NOMO-1 treated with dmso at 0.1 percent for 144 hours (cell line): Measurements from ENCODE around the gene NSUN4.
"Not testable (repeated sequence)": the region's sequence is repeated elsewhere in the genome, so short reads cannot be mapped to it uniquely, and the experiment has no call there.

ENCODE experiments used
- DNase-seq: peaks from one replicate; lab custom pipeline; 2025; ENCODE audit not compliant: unreplicated experiment; lab: John Stamatoyannopoulos, UW

The NSUN4 gene

DNA sequence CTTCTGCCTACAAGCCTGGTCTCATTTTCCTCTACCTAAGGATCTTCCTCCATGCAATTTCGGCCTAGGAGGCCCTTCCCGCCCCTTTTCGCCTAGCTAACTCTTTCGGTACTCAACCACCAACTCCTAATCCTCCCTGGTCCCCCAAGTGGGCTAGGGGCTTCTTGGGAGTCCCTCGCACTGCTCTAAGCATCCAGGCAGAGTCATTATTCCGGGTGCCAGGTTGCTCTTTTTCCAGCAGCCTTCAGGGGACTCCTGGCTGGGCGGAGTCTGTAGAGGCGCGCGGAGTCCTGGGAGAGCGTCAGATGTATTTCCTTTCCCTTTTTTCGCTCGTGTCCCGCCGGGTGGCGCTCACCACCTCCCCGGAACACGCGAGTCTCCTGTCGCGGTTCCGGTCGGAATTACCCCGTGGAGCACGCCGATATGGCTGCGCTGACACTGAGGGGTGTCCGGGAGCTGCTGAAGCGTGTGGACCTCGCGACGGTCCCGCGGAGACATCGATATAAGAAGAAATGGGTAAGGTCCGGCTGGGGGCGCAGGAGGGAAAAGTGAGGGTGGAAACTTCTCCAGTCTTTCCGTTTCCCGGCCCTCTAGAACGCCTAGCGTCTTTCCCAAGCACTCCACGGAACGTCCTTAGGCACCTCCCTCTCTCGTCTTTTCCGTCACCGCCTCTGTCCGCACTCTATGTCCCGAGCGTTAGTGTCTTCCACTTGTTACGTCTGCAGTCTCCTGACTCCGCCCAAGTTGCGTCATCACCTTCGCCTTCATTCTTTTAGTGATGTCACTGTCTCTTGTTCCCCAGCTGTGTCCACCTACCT is at the start of gene NSUN4:
NSUN4 (plus strand) TSS at position 404 of the 818 bp plus-strand sequence; CDS start at position 424, 20 bp downstream.
- peak; percentile 88 for DNase-seq

DNA sequence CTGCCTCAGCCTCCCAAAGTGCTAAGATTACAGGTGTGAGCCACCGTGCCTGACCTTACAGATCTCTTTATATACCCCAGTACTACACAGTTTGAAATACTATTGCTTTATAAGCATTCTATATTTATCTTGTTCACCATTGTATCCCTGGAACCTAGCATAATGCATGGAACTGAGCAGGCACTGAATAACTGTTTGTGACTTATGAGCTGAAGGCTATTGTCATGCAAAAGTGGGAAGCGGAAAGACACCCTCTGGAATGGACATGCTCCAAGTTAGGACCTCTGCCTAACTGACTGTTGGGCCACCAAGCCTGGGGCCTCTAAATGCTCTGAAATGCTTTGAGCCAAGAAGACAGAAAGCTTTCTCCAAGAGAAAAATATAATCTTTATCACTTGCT is 45.3 kb upstream of the NSUN4 start:
- DNase-seq, result no peak

DNA sequence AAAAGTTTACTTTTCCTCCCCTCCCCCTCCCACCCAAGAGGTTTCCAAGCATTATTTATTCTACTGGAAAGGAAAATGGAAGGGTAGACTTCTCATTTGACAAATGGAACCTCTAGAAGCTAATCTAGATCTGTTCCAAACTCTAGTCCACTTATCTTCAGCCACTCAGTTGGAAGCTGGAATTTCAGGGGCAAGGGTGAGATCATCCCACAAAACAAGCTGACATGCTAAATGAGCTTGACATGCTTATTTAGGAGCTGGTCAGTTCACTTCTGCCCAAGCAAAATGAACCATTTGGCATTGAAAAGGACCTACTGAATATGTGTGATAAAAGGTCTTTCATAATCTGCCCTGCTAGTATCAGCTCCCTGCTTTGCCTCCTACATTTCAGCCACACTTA is 42.2 kb upstream of the NSUN4 start:
- no peak for DNase-seq

DNA sequence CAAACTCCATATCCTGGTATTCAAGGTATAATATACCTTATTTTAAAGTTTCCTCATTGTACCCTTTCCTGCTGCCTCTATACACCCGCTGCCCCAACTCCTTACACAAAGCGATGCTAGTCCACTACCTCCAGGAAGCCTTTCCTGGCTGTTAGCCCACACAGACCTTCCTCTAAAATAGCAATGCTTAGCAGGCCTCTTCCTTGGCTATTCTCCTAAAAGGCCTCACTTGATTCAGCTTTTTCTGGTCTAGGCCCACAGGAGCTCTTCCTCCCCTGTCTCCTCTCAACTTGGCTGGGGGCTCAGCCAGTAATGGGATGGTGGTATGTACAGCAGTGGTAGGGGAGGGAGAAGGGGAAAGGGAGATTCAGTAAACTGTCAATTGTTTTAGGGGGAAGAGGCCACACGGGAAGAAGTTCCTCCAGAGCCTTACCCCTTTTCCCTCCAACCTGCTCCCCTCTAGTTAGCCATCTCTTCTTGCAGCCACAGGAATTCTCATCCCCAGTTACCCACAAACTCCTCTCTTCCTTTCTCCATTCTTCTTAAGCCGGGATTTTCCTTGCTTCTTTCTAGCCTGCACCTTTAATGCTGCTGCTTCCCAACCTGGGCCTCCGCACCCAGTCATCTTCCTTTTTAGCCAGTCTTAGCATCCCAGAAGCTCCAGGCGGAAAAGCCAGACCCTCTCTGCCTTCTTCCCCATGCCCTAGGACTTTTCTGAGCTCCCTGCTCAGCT is 39.8 kb upstream of the NSUN4 start:
- DNase-seq, result no peak

DNA sequence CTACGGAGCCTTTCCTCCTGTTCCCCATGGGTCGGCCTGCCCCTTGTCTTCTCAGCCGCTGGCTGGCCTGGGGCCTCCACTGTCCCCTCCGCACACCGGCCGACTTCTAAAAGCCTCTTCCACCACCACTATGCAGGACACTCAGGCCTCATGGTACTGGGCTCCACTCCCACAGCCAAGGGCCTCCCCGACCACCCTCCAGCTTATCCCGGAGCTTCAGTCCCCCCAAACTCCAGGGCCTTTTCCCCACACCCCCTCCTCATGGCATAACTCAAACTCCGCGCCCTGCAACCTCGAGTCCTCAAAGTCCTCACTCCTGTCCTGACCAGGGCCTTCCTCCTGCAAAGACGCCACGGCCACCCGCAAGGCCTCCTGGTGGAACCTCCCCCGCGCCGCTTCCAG is 39.2 kb upstream of the NSUN4 start:
- DNase-seq, result no peak

DNA sequence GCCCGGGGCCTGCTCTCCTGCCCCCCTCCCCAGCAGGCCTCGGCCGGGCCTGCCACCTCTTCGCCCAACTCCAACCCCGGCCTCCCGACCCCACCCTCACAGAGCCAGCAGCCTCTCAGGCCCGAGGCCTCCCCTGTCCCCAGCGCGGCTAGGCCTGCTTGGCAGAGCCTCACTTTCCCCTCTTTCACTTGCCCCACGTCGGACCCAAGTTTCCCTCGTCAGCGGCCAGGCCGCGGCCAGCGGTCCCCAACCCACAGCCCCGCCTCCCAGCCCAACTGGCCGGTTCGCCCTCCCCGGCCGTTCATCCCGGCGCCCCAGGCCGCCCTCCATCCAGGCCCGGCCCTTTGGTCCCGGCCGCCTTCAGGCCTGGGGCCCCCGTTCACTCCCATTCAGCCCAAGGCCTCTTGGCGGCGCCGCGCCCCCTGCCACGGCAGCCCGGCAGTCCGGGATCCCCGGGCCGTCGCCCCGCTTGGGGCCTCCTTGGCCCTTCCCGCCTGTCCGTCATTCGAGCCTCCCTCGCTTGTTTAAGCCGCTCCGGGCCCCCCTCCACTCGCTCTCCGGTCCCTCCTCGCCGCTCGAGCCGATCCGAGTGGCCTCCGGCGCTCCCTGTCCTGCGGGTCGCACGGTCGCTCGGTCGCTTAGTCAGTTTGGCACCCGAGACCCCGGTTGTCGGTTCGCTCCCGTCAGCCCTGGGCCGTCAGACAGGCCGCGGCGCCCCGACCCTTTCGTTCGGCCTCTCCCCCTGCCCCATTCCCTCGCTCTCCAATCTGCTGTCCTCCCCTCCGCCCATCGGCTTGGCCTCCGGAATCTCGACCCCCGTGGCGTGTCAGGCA is 38.6 kb upstream of the NSUN4 start:
- peak; percentile 47 for DNase-seq

DNA sequence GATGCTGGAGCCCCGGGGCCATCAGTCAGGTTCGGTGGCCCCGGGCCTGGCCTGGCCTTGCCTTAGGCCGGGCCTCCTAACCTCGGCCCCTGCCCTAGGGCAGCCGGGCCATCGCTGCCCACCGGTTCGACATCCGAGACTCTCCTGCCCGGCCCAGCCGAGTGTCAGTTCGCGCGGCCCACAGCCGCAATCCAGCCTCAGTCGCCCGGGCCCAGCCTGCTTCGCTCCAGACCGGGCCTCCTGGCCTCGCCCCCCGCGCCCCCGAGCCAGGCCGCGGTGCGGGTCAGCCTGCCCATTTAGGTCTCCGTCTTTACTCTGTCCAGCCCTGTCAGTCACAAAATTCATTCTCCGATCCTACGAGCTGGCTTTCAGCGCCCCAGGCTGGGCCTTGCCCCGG is 38.0 kb upstream of the NSUN4 start:
- peak; percentile 51 for DNase-seq

DNA sequence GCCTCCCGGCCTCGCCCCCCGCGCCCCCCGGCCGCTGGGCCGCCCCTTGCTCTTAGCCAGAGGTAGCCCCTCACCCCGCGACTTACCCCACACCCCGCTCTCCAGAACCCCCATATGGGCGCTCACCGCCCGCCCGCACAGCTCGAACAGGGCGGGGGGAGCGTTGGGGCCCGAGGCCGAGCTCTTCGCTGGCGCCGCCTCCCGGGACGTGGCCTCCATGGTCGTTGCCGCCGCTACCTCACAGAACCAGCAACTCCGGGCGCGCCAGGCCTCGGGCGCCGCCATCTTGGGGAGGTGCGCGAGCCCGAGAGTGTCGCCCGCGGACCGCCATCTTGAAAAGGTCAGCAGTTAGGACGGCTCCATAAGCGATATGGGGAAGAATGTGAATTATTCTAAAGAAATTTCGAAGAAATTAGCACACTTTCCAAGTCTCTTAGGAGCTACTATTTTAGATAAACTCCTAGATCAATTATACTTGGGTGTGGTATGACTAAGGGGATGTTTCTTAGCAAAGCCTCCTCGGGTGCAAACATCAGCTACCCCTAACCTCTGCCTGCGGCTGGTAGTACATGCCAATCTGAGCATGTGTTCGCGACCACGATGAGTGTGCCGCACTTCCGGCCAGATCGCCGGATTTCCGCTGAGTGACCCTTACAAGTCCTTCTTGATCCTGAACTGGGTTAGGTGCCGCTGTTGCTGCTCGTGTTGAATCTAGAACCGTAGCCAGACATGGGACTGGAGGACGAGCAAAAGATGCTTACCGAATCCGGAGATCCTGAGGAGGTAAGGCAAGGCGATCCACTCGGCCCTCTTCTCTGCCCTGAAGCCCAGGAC is 37.4 kb upstream of the NSUN4 start, which contains the start of the genes LRRC41 and UQCRH:
LRRC41 (minus strand) TSS at position 579 of the 834 bp plus-strand sequence; CDS start at position 285, 294 bp downstream.
UQCRH (plus strand) TSS at position 661 of the 834 bp plus-strand sequence; CDS start at position 730, 69 bp downstream.
- DNase-seq, result peak; percentile 91

DNA sequence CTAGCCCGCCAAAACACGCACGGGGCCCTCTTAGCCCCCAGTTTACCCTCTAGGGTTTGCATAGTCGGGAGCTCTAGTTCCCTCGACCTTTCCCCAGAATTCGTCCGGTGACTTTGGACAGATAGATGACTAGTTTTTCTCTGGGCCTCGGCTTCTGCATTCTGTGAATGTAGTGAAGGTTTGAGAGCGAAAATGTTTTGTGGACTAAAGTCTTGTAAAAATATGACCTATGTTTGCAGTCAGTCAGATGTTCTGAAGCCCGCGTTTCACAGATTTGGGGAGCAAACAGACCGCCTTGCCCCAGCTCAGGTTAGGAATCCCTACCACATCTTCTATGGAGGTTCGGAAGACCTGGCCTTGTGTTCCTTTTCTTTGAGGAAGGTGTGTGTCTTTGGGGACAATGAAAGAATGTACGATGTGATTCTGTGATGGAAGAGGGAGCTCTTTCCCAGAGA is 36.7 kb upstream of the NSUN4 start:
- DNase-seq, result no peak

DNA sequence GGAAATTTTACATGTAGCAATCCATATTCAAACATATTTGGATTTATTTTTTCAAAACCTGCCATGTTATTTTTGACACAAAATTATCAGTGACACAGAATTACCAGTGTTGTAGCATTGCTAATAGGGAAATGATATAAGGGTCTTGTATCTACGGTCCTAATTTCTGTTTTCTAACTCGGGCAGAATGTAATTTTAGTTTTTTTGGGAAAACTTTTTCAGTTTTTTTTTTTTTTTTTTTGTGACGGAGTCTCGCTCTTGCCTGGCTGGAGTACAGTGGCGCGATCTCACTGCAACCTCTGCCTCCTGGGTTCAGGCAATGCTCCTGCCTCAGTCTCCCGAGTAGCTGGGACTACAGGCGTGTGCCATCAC is 34.5 kb upstream of the NSUN4 start:
- no peak for DNase-seq

DNA sequence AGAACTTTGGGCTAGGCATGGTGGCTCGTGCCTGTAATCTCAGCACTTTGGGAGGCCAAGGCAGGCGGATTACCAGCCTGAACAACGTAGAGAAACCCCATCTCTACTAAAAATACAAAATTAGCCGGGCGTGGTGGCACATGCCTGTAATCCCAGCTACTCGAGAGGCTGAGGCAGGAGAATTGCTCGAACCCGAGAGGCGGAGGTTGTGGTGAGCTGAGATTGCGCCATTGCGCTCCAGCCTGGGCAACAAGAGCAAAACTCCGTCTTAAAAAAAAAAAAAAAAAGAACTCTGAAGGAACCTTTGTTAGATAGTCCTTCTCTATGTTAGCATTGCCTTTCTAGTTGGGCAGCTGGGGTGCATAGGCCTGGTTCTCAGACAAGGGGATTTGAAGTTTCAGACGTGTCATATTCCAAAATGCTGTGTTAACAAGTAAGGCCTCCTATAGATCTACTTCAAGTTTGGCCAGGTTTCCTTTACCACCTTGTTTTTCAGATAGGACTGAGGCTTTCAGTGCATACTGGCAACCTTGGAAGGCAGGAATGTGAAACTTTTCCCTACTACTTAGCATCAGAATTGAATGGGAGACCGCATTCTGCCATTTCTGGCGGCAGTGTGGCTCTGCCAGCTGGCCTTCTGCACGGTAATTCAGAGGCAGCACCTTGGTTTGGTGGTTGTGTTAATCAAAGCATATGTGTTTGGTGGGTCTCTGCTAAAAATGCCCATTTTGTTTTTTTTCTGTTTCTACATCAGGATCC is 31.0 kb upstream of the NSUN4 start:
- DNase-seq, result no peak

DNA sequence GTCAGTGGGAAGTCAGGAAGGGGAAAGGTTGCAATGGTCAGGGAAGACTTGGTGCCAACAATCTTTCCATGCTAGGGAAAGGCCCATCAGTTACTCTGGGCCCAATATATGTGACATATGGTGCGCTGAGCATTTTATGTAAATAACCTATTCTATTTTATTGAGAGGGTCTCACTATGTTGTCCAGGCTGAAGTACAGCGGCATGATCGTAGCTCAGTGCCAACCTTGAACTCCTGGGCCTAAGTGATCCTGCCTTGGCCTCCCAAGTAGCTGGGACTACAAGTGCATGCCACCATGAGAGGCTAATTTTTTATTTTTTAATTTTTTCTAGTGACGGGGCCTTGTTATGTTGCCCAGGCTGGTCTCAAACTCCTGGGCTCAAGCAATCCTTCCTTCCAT is 30.3 kb upstream of the NSUN4 start:
- DNase-seq, result no peak

DNA sequence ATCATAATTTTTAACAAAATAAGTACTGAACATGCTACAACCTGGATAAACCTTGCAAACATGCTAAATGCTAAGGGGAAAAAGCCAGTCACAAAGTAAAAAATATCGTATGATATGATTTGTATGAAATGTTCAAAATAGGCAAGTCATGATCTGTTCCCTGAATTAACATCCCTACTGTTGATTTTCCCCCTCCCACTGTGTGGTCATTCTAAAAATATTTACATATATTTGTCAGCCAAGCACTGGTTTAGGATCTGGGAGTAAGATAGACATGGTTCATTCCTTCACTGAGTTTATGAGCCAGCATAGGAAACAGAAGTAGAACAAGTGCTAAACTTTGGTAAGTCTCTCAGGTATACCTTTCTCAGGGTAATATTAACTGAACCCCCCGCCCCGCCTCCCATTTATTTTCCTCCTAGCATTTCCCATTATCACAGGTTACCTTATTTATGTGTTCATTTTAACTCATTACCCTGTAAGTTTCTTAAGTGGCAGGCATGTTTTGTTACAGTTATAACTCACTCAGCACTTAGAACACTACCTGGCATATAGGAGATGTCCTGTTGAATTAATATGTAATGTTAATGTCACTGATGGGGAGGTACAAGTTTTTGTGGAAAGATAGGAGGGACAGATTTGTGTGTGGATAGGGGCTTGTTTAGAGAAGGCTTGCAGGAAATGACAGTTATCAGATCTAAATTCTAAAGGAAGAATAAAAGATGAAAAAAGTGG is 24.8 kb upstream of the NSUN4 start:
- DNase-seq, result no peak

DNA sequence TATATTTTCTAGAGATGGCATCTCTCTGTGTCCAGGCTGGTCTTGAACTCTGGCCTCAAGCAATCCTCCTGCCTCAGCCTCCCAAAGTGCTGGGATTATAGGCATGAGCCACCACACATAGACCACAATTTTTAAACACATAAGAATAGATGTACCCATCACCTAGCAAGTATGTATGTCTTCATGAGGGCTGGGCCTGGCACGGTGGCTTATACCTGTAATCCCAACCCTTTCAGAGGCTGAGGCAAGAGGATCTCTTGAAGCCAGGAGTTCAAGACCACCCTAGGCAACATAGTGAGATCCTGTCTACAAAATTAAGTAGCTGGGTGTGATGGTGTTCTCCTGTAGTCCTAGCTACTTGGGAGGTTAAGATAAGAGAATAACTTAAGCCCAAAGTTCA is 23.3 kb upstream of the NSUN4 start:
- DNase-seq, result no peak

DNA sequence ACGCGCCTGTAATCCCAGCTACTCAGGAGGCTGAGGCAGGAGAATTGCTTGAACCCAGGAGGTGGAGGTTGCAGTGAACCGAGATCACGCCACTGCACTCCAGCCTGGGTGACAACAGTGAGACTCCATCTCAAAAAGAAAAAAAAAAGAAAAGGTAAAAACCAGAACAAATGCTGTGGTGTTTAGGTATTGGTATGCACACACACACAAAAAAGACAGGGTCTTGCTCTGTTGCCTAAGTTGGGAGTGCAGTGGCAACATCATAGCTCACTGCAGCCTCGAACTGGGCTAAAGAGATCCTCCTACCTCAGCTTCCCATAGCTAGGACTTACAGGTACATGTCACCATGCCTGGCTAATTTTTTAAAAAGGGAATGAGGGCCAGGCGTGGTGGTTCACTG is 21.3 kb upstream of the NSUN4 start:
- not testable (repeated sequence) for DNase-seq

DNA sequence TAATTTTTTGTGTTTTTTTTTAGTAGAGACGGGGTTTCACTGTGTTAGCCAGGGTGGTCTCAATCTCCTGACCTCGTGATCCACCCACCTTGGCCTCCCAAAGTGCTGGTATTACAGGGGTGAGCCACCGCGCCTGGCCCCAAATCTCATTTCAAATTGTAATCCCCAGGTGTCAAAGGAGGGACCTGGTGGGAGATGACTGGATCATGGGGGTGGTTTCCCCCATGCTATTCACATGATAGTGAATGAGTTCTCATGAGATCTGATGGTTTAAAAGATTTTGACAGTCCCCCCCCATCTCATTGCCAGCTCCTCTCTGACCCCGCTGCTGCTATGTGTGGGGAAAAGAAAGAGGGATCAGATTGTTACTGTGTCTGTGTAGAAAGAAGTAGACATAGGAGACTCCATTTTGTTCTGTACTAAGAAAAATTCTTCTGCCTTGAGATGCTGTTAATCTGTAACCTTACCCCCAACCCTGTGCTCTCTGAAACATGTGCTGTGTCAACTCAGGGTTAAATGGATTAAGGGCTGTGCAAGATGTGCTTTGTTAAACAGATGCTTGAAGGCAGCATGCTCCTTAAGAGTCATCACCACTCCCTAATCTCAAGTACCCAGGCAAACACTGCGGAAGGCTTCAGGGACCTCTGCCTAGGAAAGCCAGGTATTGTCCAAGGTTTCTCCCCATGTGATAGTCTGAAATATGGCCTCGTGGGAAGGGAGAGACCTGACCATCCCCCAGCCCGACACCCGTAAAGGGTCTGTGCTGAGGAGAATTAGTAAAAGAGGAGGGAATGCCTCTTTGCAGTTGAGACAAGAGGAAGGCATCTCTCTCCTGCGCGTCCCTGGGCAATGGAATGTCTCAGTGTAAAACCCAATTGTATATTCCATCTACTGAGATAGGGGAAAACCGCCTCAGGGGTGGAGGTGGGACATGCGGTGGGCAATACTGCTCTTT is 20.4 kb upstream of the NSUN4 start:
- DNase-seq, result not testable (repeated sequence)

DNA sequence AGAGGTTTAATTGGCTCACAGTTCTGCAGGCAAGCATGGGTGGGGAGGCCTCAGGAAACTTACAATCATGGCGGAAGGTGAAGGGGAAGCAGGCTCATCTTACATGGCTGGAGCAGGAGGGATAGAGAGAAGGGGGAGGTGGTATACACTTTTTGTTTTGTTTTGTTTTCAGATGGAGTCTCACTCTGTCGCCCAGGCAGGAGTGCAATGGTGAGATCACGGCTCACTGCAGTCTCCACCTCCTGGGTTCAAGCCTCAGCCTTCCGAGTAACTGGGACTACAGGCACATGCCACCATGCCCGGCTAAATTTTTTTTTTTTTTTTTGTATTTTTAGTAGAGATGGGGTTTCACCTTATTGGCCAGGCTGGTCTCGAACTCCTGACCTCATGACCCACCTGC is 18.4 kb upstream of the NSUN4 start:
- not testable (repeated sequence) for DNase-seq
